ENCODE results near the gene SF3B1. TPM values are rescaled to one million over a fixed set of nuclear protein-coding genes. Genes with fewer than 3 reads are reported as not detected.

Gene SF3B1
- total RNA-seq, 1 experiment from 2014 or later, result 274 TPM

- peak in 1 of 2 experiments; percentile 55 for DNase-seq
- POLR2A ChIA-PET, result no interaction called here
- H3K36me3 ChIP-seq (ENCODE audit: control insufficient read depth, insufficient read depth, low read length), result no peaks in the 10 kb centered on the region
- Mint-ChIP-seq H3K9me3 (ENCODE audit: unreplicated experiment) (no peaks in the 10 kb centered on the region), H3K4me3 (ENCODE audit: unreplicated experiment) (no peak overlapping the region), H3K27ac (ENCODE audit: unreplicated experiment) (no peak overlapping the region), H3K36me3 (ENCODE audit: insufficient read depth, unreplicated experiment) (no peaks in the 10 kb centered on the region), H3K27me3 (ENCODE audit: insufficient read depth, unreplicated experiment) (no peaks in the 10 kb centered on the region), H3K4me1 (ENCODE audit: low read depth, unreplicated experiment) (no peaks in the 10 kb centered on the region)
- H3K4me1 ChIP-seq, result peaks cover 11% of the 10 kb centered on the region
- intact Hi-C loops (cut with micrococcal nuclease; ENCODE audit: unreplicated experiment), result no loop called here
- no peak for TF ChIP-seq CTCF (IDR thresholded peaks at IDR 0.05; ENCODE audit: insufficient read depth in 1 of 2, low read depth in 1 of 2, low read length in 1 of 2, severe bottlenecking in 1 of 2, unreplicated experiment in 1 of 2)
- H3K4me3 ChIP-seq (ENCODE audit: low read depth, low read length), result no peak overlapping the region
- BruUV-seq (replicated peaks), result no TSS peak
- CTCF ChIA-PET, result no interaction called here
- H3K9me3 ChIP-seq, result no peaks in the 10 kb centered on the region
- no peaks in the 10 kb centered on the region for H3K27me3 ChIP-seq (replicated peaks; ENCODE audit: control insufficient read depth, insufficient read depth, low read length)
Measured at GRCh38 chr2:197357986-197358385, 76.8 kb downstream of the SF3B1 start.

GRCh38 chr2:197356136-197356535 lies 78.7 kb downstream of the SF3B1 start:
- TF ChIP-seq CTCF (IDR thresholded peaks at IDR 0.05; ENCODE audit: insufficient read depth in 1 of 2, low read depth in 1 of 2, low read length in 1 of 2, severe bottlenecking in 1 of 2, unreplicated experiment in 1 of 2), result peak; percentile 38 to 43
- Mint-ChIP-seq H3K27me3 (ENCODE audit: insufficient read depth, unreplicated experiment) (no peaks in the 10 kb centered on the region), H3K27ac (ENCODE audit: unreplicated experiment) (no peak overlapping the region), H3K9me3 (ENCODE audit: unreplicated experiment) (no peaks in the 10 kb centered on the region), H3K36me3 (ENCODE audit: insufficient read depth, unreplicated experiment) (no peaks in the 10 kb centered on the region), H3K4me1 (ENCODE audit: low read depth, unreplicated experiment) (no peaks in the 10 kb centered on the region), H3K4me3 (ENCODE audit: unreplicated experiment) (no peak overlapping the region)
- no peaks in the 10 kb centered on the region for H3K27me3 ChIP-seq (replicated peaks; ENCODE audit: control insufficient read depth, insufficient read depth, low read length)
- no peaks in the 10 kb centered on the region for H3K36me3 ChIP-seq (ENCODE audit: control insufficient read depth, insufficient read depth, low read length)
- intact Hi-C loops (cut with micrococcal nuclease; ENCODE audit: unreplicated experiment), result no loop called here
- no TSS peak for BruUV-seq (replicated peaks)
- CTCF ChIA-PET, result no interaction called here
- peaks cover 11% of the 10 kb centered on the region for H3K4me1 ChIP-seq
- POLR2A ChIA-PET, result no interaction called here
- no peak overlapping the region for H3K4me3 ChIP-seq (ENCODE audit: low read depth, low read length)
- no peaks in the 10 kb centered on the region for H3K9me3 ChIP-seq
- no peak for DNase-seq

GRCh38 chr2:197354169-197354558 lies 80.7 kb downstream of the SF3B1 start:
- H3K27ac Mint-ChIP-seq (ENCODE audit: unreplicated experiment), result no peak overlapping the region
- intact Hi-C loops (cut with micrococcal nuclease; ENCODE audit: unreplicated experiment), result no loop called here

More at GRCh38 chr2:197354169-197354558, 80.7 kb downstream of the SF3B1 start:
- H3K27me3 ChIP-seq (replicated peaks; ENCODE audit: control insufficient read depth, insufficient read depth, low read length), result no peaks in the 10 kb centered on the region
- no peak for TF ChIP-seq CTCF (IDR thresholded peaks at IDR 0.05; ENCODE audit: insufficient read depth in 1 of 2, low read depth in 1 of 2, low read length in 1 of 2, severe bottlenecking in 1 of 2, unreplicated experiment in 1 of 2)
- H3K36me3 Mint-ChIP-seq (ENCODE audit: insufficient read depth, unreplicated experiment), result no peaks in the 10 kb centered on the region
- no peaks in the 10 kb centered on the region for H3K4me1 Mint-ChIP-seq (ENCODE audit: low read depth, unreplicated experiment)
- ChIA-PET CTCF (no interaction called here), POLR2A (no interaction called here)
- H3K4me3 ChIP-seq (ENCODE audit: low read depth, low read length), result no peak overlapping the region
- no peak overlapping the region for H3K4me3 Mint-ChIP-seq (ENCODE audit: unreplicated experiment)
- no TSS peak for BruUV-seq (replicated peaks)
- H3K27me3 Mint-ChIP-seq (ENCODE audit: insufficient read depth, unreplicated experiment), result no peaks in the 10 kb centered on the region
- DNase-seq, result peak in 1 of 2 experiments; percentile 60
- no peaks in the 10 kb centered on the region for H3K9me3 Mint-ChIP-seq (ENCODE audit: unreplicated experiment)
- peaks cover 11% of the 10 kb centered on the region for H3K4me1 ChIP-seq
- H3K36me3 ChIP-seq (ENCODE audit: control insufficient read depth, insufficient read depth, low read length), result no peaks in the 10 kb centered on the region
- no peaks in the 10 kb centered on the region for H3K9me3 ChIP-seq
